GM04504 (cell line): ENCODE results near the gene ADAR.

Source experiments
- DNase-seq: peaks from one replicate; pipeline ENCODE4 v3.0.0-alpha.2; 2012; ENCODE audit warnings: low read depth

The ADAR gene

DNA sequence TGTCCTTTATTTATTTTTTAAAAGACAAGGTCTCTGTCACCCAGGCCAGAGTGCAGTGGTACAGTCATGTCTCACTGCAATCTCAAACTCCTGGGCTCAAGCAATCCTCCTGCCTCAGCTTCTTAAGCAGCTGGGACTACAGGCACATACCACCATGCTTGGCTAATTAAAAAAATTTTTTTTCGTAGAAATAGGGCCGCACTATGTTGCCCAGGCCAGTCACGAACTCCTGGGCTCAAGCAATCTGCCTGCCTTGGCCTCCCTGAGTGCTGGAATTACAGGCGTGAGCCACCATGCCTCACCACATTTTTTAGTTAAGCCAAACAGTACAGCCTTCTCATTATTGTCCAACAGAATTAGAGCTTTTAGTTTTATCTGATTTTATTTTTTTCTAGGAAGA lies 7.4 kb upstream of the ADAR start:
- no peak for DNase-seq

DNA sequence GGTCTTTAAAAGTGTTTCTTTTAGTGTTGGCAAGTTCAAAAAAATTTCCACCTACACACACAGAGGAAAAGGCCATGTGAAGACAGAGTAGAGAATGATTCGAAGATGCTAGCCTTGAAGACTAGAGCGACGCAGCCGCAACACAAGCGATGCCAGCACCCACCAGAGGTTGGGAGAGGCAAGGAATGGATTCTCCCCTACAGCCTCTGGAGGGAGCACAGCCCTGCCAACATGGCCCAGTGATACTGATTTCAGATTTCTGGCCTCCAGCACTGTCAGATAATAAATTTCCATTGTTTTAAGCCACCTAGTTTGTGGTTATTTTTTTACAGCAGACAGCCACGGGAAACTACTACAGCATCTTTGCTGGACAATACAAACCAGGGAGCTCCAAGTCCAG lies 6.9 kb upstream of the ADAR start:
- DNase-seq: no peak

- no peak for DNase-seq
These were observed 6.3 kb upstream of the ADAR start for GRCh38 chr1:154614247-154614646.

- no peak for DNase-seq
These were observed 3.3 kb upstream of the ADAR start for GRCh38 chr1:154611150-154611862.

- no peak for DNase-seq
These were observed 1.7 kb upstream of the ADAR start for GRCh38 chr1:154609398-154610380.

- peak; percentile 38 for DNase-seq
These were observed 648 bp upstream of the ADAR start for GRCh38 chr1:154608397-154609270.

GRCh38 chr1:154607106-154607608 lies 829 bp downstream of the ADAR start:
- peak; percentile 14 for DNase-seq

DNA sequence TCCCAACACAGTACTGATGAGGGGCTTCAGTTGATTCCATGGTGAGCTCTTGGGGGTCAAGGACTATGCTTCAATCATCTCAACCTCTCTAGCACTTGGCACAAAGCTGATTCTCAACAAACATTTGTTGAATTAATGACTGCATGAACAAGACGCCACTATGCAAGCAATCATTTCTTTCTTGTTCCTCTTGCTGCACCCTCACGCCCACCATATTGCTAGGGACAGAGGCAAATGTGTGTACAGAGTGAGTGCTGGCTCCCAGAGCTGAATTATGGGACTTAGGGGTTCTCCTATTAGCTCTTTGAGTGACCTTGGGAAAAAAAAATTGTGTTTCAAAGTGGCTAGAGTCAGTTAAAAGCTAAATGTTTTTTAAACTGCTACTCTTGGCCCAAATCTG lies 2.5 kb downstream of the ADAR start:
- no peak for DNase-seq

- no peak for DNase-seq
These were observed 4.7 kb downstream of the ADAR start for GRCh38 chr1:154603317-154603716.

DNA sequence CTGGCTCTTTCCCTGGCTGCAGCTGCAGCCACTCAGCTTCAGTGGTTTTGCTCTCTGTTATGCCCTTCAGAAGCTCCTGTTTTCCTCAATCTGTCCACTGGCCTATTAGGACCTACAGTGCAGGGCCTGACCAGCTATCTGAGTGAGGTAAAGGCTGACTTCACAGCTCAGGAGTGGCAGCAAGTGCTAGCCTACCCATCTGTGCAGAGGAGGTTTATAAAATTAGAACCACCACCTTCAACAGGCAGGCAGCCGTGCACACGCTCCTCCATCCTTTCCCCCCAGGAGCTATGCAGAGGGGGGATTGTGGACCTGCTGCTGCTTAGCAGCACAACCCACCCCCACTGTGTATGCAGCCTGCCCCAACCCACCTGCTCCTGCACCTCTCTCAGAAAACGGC lies 8.3 kb downstream of the ADAR start:
- no peak for DNase-seq

GRCh38 chr1:154598871-154599635 lies 8.9 kb downstream of the ADAR start:
- no peak for DNase-seq

- no peak for DNase-seq
These were observed 12.4 kb downstream of the ADAR start for GRCh38 chr1:154595621-154596020.

DNA sequence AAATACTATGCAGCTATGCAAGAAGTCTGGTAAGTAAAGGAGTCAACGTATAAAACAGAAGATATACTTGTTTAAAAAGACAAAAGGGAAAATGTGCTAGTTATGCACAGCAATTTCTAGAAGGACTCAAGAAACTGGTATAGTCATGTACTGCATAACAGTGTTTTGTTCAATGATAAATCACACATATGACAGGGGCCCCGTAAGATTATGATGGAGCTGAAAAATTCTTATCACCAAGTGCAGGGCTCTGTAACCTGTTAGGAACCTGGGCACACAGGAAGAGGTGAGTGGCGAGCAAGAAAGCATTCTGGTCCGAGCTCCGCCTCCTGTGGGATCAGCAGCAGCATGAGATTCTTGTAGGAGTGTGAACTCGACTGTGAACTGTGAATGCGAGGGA lies 13.2 kb downstream of the ADAR start:
- DNase-seq: no peak

DNA sequence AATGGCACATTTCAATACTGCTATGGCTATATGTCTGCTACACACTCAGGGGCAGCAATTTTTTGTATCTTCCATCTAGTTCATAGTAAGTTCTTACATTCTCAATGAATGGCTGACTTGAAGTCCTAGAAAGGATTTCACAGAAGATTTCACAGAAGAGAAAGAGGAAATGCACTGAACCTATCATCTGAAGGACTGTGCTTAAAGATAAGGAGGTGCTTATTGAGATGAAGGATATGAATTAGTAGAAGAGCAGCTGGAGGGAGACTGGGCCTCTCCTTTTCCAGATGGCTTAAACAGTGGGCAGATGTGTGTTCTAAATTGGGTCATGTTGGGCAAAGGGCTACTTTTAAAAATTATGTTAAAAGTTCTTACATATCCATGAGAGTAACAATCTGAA lies 14.6 kb downstream of the ADAR start:
- no peak for DNase-seq

DNA sequence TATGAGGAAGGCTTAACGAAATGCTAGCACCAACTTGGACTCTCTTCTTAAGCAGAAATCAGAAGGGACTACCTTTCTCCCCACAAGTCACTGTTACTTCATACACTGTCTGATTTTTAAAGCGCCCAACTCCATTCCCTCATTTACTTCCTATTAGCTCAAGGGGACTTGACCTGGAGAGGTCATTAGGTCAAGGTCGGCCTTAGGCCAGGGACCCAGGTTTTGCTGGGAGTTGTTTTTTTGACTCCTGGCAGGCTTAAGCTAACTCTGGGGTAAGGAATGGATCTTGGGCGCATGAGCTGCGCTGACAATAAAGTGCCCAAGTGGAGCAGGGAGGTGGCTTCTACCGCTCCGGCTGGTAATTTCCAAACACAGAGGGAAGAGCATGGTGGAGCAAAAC lies 16.8 kb downstream of the ADAR start:
- no peak for DNase-seq

GRCh38 chr1:154590756-154591155 lies 17.2 kb downstream of the ADAR start:
- no peak for DNase-seq

DNA sequence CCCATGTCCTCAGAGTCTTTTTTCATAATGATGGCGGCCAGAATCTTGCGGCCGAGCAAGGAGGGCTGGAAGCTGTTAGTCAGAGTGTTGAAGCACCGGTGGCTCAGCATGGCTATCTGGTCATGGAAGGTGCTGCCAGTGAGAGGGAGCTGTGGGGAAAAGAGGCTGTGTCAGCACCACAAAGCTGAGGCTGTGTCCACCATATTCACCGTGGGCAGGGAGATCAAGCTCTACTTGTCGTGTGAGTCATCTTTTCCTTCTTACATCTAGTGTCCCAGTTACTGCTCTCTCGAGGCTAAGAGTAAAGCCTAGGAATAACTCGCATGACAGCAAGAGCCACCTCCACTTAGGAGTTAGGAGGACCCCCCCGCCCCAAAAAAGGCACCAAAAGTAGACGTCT lies 18.2 kb downstream of the ADAR start:
- no peak for DNase-seq

DNA sequence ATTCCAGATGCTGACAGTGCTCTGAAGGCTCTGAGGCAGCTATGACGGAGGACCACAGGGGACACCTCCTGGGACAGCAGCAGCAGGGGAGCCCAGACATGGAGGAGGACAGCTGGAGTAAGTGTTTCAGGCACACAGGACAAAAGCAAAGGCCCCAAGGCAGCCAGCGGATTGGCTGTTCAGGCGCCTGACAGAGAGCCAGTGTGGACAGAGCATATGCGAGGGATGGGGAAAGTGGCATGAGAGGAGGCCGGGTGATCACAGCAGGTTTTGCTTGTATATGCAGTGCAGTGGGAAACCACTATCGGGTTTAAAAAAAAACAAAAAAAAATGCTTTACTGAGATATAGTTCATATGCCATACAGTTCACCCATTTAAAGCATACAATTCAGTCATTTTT lies 21.3 kb downstream of the ADAR start:
- no peak for DNase-seq

- no peak for DNase-seq
These were observed 21.8 kb downstream of the ADAR start for GRCh38 chr1:154586231-154586630.

- no peak for DNase-seq
These were observed 23.6 kb downstream of the ADAR start for GRCh38 chr1:154584267-154584994.

DNA sequence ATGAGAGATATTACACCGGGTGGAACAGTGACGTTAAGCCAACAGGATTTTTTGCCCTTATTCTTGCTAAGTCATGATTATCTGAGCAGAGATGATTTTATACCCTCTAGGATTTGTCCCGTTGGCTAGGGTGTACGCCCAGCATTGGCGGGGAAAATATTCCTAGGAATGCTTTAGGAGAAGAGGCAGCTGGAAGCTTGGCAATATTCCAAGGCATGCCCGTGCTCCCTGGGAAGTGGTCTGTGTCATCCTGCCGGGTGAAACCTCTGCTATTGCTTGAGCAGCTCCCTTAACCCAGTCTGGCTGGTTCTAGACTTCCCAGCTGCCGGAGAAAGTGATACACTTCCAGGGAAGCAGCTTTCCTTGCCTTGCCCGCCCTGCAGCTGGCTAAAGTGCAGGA lies 24.2 kb downstream of the ADAR start:
- DNase-seq: no peak
